ENCODE measurements around the gene ZNF92.
"Not testable (repeated sequence)": the region's sequence is repeated elsewhere in the genome, so short reads cannot be mapped to it uniquely, and the experiment has no call there.

Gene ZNF92

DNA sequence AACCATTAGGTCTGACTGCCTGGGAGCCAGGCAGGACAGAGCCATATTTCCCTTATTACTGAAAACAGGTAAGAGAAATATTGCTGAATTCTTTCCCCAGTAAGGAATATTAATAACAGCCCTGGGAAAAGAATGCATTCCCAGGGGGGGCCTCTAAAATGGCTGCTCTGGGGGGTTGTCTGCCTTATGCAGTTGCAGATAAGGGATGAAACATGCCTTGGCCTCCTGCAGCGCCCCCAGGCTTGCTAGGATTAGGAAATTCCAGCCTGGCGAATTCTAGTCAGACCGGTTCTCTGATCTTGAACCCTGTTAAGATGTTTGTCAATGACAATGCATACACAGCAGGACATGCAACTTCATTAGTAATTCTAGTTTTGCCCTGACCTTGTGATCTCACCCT lies 49.6 kb downstream of the ZNF92 start:
- in situ Hi-C loops (cut with MboI; ENCODE audit: low sequenced_read_pairs) = not testable (repeated sequence)

GRCh38 chr7:65429642-65430343 lies 56.1 kb downstream of the ZNF92 start:
- in situ Hi-C loops (cut with MboI; ENCODE audit: low sequenced_read_pairs) = no loop called here

DNA sequence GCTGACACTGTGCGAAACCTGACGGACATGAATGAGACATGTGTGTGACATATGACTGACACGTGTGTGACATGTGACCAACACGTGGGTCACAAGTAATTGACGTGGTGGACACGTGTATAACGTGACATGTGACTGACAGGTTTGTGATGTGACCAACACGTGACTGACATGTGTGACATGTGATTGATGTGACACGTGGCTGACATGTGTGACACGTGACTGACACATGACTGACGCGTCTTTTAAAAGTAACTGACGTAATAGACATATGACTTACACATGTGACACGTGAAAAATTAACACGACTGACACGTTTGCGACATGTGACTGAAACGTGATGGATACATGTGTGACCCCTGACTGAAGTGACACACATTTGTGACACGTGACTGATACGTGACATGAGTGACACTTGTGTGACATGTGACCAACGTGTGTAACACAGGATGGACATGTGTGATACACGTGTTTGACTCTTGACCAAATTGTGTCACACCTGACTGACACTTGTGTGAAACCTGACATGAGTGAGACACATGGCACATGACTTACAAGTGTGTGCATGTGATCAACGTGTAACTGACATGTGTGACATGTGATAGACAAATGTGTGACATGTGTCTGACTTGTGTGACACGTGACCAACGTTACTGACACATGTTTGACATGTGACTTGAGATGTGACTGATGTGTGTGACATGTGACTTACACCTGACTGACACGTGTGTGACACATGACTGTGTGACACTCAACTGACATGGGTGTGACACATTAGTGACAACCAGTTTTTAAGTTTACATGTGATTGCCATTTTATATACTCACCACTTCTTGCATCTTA lies 56.9 kb downstream of the ZNF92 start:
- in situ Hi-C loops (cut with MboI; ENCODE audit: low sequenced_read_pairs) = no loop called here

DNA sequence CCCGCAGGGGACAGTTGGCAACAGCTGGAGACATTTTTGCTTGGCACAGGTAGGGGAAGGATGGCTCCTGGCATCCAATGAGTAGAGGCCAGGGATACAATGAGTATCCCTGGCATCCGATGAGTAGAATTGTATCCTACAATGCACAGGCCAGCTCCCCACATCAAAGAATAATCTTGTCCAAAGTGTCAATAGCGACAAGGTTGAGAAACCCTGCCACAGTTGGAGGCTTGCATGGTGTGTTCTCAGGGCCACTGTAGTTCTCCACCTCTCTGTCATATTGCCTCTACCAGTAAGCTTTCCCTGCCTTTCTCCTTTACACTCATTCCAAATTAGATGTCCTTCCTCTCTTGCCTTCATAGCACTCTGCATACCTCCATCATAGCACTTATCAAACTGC lies 60.7 kb downstream of the ZNF92 start:
- in situ Hi-C loops (cut with MboI; ENCODE audit: low sequenced_read_pairs) = no loop called here

DNA sequence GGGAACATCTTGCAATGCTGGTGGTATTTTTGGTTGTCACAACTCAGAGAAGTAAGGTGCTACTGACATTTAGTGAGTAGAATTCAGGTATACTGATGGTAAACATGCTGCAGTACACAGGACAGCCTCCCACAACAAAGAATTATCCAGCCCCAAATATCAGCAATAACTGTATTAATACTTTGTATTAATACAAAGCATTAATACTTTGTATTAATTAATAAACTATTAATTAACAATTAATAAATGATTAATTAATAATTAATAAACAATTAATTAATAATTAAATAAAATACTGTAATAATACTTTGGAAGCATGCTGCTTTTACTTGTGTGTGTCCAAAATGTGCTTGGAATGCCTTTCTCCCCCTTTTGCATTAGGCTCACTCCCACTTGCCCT lies 62.5 kb downstream of the ZNF92 start:
- in situ Hi-C loops (cut with MboI; ENCODE audit: low sequenced_read_pairs) = no loop called here

GRCh38 chr7:65438598-65438997 lies 64.9 kb downstream of the ZNF92 start:
- in situ Hi-C loops (cut with MboI; ENCODE audit: low sequenced_read_pairs) = no loop called here

- in situ Hi-C loops (cut with MboI; ENCODE audit: low sequenced_read_pairs) = no loop called here
These were observed 67.4 kb downstream of the ZNF92 start for GRCh38 chr7:65441010-65441409.

DNA sequence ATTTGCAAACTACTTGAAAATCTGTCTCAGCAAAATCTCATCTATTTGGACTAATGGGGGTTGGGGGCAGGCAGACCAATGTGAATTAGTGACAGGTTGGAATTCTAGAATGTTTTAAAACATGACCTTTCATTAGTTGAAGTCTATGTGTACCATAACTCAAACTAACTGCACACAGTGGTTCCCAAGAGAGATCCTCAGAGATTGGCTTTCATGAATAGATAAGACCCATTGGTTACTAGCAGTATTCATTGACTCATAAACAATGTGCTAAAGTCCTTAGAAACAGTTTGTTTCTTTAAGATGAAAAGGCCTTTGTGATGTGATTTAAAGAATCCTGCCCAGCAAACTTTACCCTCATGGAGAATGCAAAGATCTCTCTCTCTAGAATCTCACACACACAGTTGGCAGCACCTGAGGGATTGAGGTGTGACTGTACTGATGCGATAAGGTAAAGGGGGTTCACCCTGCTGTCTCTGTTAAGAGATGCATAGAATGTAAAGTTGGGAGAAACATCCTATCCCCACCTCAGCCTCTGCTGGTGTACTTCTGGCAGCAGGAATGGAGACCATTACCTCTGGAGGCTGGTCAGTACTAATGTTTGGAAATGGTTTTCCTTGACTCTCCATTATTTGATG lies 70.7 kb downstream of the ZNF92 start:
- in situ Hi-C loops (cut with MboI; ENCODE audit: low sequenced_read_pairs) = no loop called here

- in situ Hi-C loops (cut with MboI; ENCODE audit: low sequenced_read_pairs) = no loop called here
These were observed 71.5 kb downstream of the ZNF92 start for GRCh38 chr7:65444899-65445823.

DNA sequence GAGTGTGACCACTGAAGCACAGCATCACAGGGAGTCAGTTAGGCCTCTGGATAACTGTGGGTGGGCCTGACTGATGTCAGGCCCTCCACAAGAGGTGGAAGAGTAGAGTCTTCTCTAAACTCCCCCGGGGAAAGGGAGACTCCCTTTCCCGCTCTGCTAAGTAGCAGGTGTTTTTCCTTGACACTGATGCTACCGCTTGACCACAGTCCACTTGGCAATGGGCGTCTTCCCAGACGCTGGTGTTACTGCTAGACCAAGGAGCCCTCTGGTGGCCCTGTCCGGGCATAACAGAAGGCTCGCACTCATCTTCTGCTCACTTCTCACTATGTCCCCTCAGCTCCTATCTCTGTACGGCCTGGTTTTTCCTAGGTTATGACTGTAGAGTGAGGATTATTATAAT lies 73.4 kb downstream of the ZNF92 start:
- in situ Hi-C loops (cut with MboI; ENCODE audit: low sequenced_read_pairs) = not testable (repeated sequence)

GRCh38 chr7:65448816-65449504 lies 75.3 kb downstream of the ZNF92 start:
- in situ Hi-C loops (cut with MboI; ENCODE audit: low sequenced_read_pairs) = no loop called here

DNA sequence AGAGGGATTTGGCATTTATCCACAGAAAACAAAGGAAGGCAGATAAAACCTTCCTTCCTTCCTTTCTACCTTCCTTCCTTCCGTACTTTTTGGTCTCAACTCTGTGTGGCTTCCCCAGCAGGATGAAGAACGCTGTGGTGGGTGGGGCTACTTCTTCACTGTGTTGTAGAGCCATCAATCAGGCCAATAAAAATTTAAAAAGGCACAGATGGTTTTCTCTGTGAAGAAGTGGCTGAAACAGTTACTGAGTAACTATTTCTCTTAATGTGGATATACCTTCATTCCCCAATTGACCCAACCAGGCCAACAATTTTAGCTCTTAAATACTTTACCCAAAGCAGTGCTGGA lies 75.8 kb downstream of the ZNF92 start:
- in situ Hi-C loops (cut with MboI; ENCODE audit: low sequenced_read_pairs) = no loop called here

All from HL-60/S4 (cell line).